Endodermal cell (in vitro differentiated cells): ENCODE data around the gene MFSD2A. TPM values are rescaled to one million over a fixed set of nuclear protein-coding genes. Genes with fewer than 3 reads are reported as not detected.

ENCODE experiments used
- DNase-seq: peaks from one replicate; pipeline ENCODE4 v3.0.0-alpha.2; 2017
- H3K27ac ChIP-seq: 2 replicates; pipeline ENCODE4 v1.5.1; 2013; ENCODE audit warnings: mild to moderate bottlenecking, low read depth, low read length, moderate library complexity
- H3K27me3 ChIP-seq: 2 replicates; pipeline ENCODE4 v1.6.1; 2013; ENCODE audit warnings: mild to moderate bottlenecking, low read length, moderate library complexity; ENCODE audit not compliant: insufficient read depth, control insufficient read depth, poor library complexity, severe bottlenecking
- H3K36me3 ChIP-seq: 2 replicates; pipeline ENCODE4 v1.7.0; 2013; ENCODE audit warnings: mild to moderate bottlenecking, low read length, moderate library complexity; ENCODE audit not compliant: control insufficient read depth, insufficient read depth
- H3K4me1 ChIP-seq: one replicate; pipeline ENCODE4 v1.7.0; 2013; ENCODE audit warnings: low read length; ENCODE audit not compliant: control insufficient read depth, insufficient read depth
- H3K4me3 ChIP-seq: 2 replicates; pipeline ENCODE4 v1.5.1; 2013; ENCODE audit warnings: mild to moderate bottlenecking, low read length, moderate library complexity
- H3K9ac ChIP-seq: 2 replicates; pipeline ENCODE4 v1.6.1; 2013; ENCODE audit warnings: mild to moderate bottlenecking, low read length, moderate library complexity; ENCODE audit not compliant: poor library complexity, severe bottlenecking; ENCODE audit errors: extremely low read depth
- H3K9me3 ChIP-seq: 2 replicates; pipeline ENCODE4 v1.6.1; 2013; ENCODE audit warnings: mild to moderate bottlenecking, low read length, moderate library complexity; ENCODE audit not compliant: control insufficient read depth
- H3K27ac Mint-ChIP-seq: 2 replicates; pipeline ENCODE4 v1.8.0; 2020; ENCODE audit warnings: mixed read lengths
- H3K27me3 Mint-ChIP-seq: 2 replicates; pipeline ENCODE4 v1.8.0; 2021; ENCODE audit warnings: mild to moderate bottlenecking, mixed read lengths; ENCODE audit not compliant: insufficient read depth
- H3K36me3 Mint-ChIP-seq: 2 replicates; pipeline ENCODE4 v1.8.0; 2020; ENCODE audit warnings: low read depth, mixed read lengths
- H3K4me1 Mint-ChIP-seq: 2 replicates; pipeline ENCODE4 v1.8.0; 2020; ENCODE audit warnings: mixed read lengths
- H3K4me3 Mint-ChIP-seq: 2 replicates; pipeline ENCODE4 v1.8.0; 2020; ENCODE audit warnings: mild to moderate bottlenecking, moderate library complexity, mixed read lengths
- H3K9me3 Mint-ChIP-seq: 2 replicates; pipeline ENCODE4 v1.8.0; 2020; ENCODE audit warnings: mild to moderate bottlenecking, mixed read lengths
- WGBS, 2 experiments: methylation state at CpG; one replicate each; pipeline versions ENCODE4 v1.1.5 to v1.1.7; 2013; ENCODE audit warnings: missing lambda C conversion rate in 2 of 2, mixed read lengths in 1 of 2; ENCODE audit not compliant: insufficient coverage in 1 of 2, insufficient read length in 1 of 2; 5-methylcytosine and 5-hydroxymethylcytosine counted together
- total RNA-seq, 2 donors: library from RNA; stranded (reverse); fragmentation: NEBNext Ultra II Directional in 1 of 2; extraction: Animal tissue kit (Norgen Biotek cat#: 25700) in 1 of 2; gene quantifications; 2 replicates in 1 of 2; 3 replicates in 1 of 2; pipeline ENCODE4 v1.2.1, GENCODE V29; 2021
- TF ChIP-seq, protein P1 (sequence below): fragments of 200-600 bp; sonication (generic); conservative IDR thresholded peaks from 2 replicates; pipeline ENCODE4 v1.5.0; 2021; ENCODE audit warnings: antibody characterized with exemption, mild to moderate bottlenecking

Gene MFSD2A
- total RNA-seq, 2 donors from 2014 or later, result 6.3 to 8.5 TPM

DNA sequence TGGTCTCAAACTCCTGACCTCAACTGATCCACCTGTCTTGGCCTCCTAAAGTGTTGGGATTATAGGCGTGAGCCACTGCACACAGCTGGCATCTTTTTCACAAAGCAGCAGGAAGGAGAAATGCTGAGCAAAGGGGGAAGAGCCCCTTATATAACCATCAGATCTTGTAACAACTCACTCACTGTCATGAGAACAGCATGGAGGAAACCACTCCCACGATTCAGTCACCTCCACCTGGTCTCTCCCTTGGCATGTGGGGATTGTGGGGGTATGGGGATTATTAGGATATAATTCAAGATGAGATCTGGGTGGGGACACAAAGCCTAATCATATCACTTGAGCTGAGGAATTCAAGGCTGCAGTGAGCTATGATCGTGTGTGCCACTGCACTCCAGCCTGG, 3.0 kb upstream of the MFSD2A start:
- no peak overlapping the region for H3K9ac ChIP-seq
- H3K9me3 ChIP-seq, result peaks cover 8% of the 10 kb centered on the region
- WGBS, 2 experiments, result 85% methylated on average over 3 of the region's 3 CpGs; no CpG with 5 or more reads in 1 of the 2 experiments
- peak overlapping the region; percentile 66 for H3K27ac ChIP-seq
- Mint-ChIP-seq H3K4me3 (no peak overlapping the region), H3K9me3 (peaks cover 2% of the 10 kb centered on the region), H3K27me3 (peaks cover 37% of the 10 kb centered on the region), H3K36me3 (no peaks in the 10 kb centered on the region), H3K27ac (no peak overlapping the region), H3K4me1 (peaks cover 15% of the 10 kb centered on the region)
- H3K27me3 ChIP-seq, result peaks cover 21% of the 10 kb centered on the region
- TF ChIP-seq, protein P1, sequence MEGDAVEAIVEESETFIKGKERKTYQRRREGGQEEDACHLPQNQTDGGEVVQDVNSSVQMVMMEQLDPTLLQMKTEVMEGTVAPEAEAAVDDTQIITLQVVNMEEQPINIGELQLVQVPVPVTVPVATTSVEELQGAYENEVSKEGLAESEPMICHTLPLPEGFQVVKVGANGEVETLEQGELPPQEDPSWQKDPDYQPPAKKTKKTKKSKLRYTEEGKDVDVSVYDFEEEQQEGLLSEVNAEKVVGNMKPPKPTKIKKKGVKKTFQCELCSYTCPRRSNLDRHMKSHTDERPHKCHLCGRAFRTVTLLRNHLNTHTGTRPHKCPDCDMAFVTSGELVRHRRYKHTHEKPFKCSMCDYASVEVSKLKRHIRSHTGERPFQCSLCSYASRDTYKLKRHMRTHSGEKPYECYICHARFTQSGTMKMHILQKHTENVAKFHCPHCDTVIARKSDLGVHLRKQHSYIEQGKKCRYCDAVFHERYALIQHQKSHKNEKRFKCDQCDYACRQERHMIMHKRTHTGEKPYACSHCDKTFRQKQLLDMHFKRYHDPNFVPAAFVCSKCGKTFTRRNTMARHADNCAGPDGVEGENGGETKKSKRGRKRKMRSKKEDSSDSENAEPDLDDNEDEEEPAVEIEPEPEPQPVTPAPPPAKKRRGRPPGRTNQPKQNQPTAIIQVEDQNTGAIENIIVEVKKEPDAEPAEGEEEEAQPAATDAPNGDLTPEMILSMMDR, result no peak
- no peak overlapping the region for H3K4me3 ChIP-seq
- H3K4me1 ChIP-seq, result no peaks in the 10 kb centered on the region
- DNase-seq, result no peak
- H3K36me3 ChIP-seq, result no peaks in the 10 kb centered on the region

DNA sequence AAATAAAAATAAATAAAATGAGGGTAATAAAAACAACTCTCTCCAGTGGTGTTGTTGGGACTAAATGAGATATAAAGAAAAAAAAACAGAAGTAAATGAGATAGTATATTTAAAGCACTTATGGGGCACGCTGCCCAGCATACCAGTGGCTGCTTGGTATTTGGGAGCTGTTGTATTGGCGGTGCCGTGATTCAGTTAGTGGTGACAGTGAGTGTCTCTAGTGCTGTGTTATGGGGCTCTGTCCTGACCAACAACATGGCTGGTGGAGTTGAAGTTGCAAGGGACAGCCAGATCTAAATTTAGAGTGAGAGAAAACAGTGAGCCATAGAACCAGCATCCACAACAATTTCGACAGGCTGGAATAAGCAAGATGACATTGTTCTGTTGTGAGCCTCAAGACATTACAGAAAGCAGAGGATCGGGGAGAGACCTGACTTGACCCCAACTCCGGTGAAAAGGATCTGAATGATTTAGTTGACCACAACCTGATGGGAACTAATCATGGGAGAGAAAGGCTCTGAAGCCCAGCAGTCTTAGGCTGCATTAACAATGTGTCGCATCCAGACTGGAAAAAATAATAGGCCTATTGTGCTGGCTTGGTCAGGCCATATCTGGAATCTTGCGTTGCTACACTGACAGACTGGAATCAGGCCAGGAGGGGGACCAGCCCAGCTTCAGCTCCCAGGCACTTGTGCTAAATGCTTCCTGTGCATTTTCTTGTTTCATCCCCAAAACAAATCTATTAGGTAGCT, 2.4 kb upstream of the MFSD2A start:
- Mint-ChIP-seq H3K27ac (no peak overlapping the region), H3K36me3 (no peaks in the 10 kb centered on the region), H3K4me3 (no peak overlapping the region), H3K9me3 (peaks cover 2% of the 10 kb centered on the region), H3K27me3 (peaks cover 38% of the 10 kb centered on the region), H3K4me1 (peaks cover 15% of the 10 kb centered on the region)
- TF ChIP-seq, protein P1, result no peak
- no peak for DNase-seq
- Histone ChIP-seq H3K27me3 (peaks cover 21% of the 10 kb centered on the region), H3K27ac (peak overlapping the region; percentile 93), H3K9ac (no peak overlapping the region), H3K4me3 (no peak overlapping the region), H3K4me1 (no peaks in the 10 kb centered on the region), H3K9me3 (peaks cover 8% of the 10 kb centered on the region), H3K36me3 (no peaks in the 10 kb centered on the region)
- 75 to 94% methylated on average over 8 of the region's 8 CpGs for WGBS, 2 experiments

DNA sequence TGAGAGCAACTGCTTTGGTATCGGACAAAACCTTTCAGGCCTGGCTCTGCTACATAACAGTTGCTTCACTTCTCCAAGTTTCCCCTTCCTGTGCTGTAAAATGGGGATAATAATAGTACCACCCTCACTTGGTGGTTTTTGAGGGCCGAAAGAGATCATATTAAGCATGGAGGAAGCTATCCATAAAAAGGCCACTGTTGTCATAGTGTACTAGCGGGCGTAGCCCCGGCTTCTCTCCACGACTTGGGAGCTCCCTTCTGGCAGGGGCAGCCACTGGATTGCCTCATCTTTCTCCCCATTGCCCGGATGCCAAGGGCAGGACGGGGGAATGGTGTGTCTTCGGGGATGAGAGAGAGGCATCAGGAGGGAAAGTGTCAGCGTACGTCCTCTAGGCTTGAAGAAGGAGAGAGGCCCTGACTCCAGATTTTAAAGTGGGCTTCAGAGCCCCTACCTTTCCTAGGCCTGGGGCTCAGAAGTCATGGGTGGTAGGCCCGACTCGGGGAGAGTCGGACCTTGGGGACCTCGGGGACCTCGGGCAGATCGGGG, 548 bp upstream of the MFSD2A start:
- Histone ChIP-seq H3K9ac (no peak overlapping the region), H3K4me3 (no peak overlapping the region), H3K9me3 (peaks cover 8% of the 10 kb centered on the region), H3K4me1 (no peaks in the 10 kb centered on the region), H3K27me3 (peaks cover 21% of the 10 kb centered on the region), H3K27ac (no peak overlapping the region), H3K36me3 (no peaks in the 10 kb centered on the region)
- no peak overlapping the region for H3K27ac Mint-ChIP-seq
- no peak for DNase-seq
- 75 to 79% methylated on average over 11 to 17 of the region's 17 CpGs for WGBS, 2 experiments
- H3K4me3 Mint-ChIP-seq, result peak overlapping the region; percentile 72
- H3K9me3 Mint-ChIP-seq, result peaks cover 2% of the 10 kb centered on the region
- TF ChIP-seq, protein P1, result no peak
- peaks cover 38% of the 10 kb centered on the region for H3K27me3 Mint-ChIP-seq
- peaks cover 14% of the 10 kb centered on the region for H3K4me1 Mint-ChIP-seq
- H3K36me3 Mint-ChIP-seq, result peaks cover 4% of the 10 kb centered on the region
